Lower leg skin (tissue), 3 donors: ENCODE data around the gene THOC1.

ENCODE experiments used
- CTCF ChIP-seq, 3 donors: fragments of 450-650 bp; IDR thresholded peaks; one replicate each; pipeline ENCODE4 v1.5.1; 2016; ENCODE audit warnings: antibody characterized with exemption in 3 of 3, mild to moderate bottlenecking in 3 of 3, moderate library complexity in 2 of 3
- POLR2A ChIP-seq, 2 donors: fragments of 450-650 bp; IDR thresholded peaks; one replicate each; pipeline ENCODE4 v1.6.1; 2016 to 2017; ENCODE audit warnings: antibody characterized with exemption in 2 of 2, mild to moderate bottlenecking in 1 of 2, moderate library complexity in 1 of 2

GRCh38 chr18:172361-172760 lies 95.5 kb downstream of the THOC1 start:
- TF ChIP-seq POLR2A (IDR thresholded peaks at IDR 0.05) = no peak
- TF ChIP-seq CTCF (IDR thresholded peaks at IDR 0.05) = no peak
